Measurements from ENCODE around the gene PIP4K2A.

DNA sequence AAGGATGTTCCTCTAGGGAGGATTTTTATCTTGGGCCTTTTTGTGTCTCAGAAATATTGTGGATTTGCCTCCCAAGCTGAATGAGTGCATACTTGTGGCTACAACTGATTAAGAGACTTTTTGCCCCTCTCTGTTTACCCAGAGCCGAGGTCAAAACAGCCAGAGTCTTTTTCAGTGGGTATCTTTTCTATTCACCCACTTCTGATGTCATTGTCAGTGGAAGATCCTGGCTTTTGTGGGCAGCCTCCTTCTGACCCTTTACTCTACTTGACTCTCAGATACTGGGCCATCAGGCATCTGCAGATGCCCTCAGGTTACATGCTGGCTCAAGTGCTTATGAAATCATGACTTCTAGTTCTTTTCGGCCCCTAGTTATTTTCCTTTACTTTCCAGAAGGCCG, 19.6 kb upstream of the PIP4K2A start:
- TF ChIP-seq, protein P1, sequence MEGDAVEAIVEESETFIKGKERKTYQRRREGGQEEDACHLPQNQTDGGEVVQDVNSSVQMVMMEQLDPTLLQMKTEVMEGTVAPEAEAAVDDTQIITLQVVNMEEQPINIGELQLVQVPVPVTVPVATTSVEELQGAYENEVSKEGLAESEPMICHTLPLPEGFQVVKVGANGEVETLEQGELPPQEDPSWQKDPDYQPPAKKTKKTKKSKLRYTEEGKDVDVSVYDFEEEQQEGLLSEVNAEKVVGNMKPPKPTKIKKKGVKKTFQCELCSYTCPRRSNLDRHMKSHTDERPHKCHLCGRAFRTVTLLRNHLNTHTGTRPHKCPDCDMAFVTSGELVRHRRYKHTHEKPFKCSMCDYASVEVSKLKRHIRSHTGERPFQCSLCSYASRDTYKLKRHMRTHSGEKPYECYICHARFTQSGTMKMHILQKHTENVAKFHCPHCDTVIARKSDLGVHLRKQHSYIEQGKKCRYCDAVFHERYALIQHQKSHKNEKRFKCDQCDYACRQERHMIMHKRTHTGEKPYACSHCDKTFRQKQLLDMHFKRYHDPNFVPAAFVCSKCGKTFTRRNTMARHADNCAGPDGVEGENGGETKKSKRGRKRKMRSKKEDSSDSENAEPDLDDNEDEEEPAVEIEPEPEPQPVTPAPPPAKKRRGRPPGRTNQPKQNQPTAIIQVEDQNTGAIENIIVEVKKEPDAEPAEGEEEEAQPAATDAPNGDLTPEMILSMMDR (IDR thresholded peaks at IDR 0.05): no peak
- TF ChIP-seq POLR2A (IDR thresholded peaks at IDR 0.05) (no peak), EP300 (IDR thresholded peaks at IDR 0.05) (no peak)
